Medulla oblongata (tissue), 1 donor: ENCODE data around the gene STRA6.

Experiments
- DNase-seq: peaks from one replicate; pipeline ENCODE4 v3.0.0-alpha.2; 2015; ENCODE audit errors: extremely low spot score

Gene STRA6

GRCh38 chr15:74206801-74207281, 4.3 kb upstream of the STRA6 start:
- peak; percentile 20 for DNase-seq

DNA sequence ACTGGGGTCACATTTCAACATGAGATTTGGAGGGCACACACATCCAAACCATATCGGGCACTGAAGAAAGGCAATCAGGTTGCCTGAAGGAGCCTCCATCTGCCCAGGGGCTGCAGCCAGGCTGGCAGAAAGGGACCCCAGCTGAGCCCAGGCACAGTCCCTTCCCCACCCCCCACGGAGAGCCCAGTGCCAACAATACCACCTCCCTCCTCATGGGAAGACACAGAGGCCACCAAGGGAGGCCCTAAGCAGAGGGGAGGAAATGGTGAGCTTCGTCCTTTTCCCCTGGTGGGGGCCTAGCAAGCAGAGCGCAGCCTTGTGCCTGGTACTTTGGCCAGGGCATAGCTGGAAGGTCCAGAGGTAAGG, 3.0 kb upstream of the STRA6 start:
- DNase-seq, result no peak

GRCh38 chr15:74203914-74204431, 1.4 kb upstream of the STRA6 start:
- DNase-seq, result peak; percentile 24

DNA sequence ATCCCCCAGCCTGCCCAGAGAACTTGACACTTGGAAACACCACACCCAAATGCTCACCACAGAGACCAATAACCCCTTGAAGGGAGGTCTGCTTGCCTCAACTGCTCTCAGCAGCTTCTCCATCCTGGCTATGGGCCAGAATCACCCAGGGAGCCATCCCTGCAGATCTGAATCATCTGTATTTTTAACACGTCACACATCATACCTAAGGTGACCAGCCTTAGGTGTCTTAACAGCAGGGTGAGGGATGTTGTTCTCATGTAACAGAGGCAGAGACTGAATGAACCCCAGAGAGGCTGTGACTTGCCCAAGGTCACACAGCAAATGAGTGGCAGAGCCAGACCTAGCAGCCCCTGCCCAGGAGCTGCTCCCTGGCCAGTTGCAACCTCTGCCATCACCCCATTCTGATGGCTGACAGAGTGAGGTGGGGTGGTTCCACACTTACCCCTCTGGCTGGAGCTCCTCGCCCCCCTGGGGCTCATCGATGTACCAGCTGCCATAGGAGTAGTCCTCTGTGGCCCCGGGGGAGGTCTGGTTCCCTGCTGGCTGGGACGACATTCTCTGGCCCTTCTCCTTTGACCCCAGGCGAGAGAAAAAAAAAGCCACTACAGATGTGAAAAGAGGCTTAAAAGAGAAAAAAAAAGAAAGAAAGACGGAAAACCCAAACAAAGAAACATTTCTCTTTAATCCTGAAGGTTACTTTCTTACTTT, 722 bp downstream of the STRA6 start:
- no peak for DNase-seq

DNA sequence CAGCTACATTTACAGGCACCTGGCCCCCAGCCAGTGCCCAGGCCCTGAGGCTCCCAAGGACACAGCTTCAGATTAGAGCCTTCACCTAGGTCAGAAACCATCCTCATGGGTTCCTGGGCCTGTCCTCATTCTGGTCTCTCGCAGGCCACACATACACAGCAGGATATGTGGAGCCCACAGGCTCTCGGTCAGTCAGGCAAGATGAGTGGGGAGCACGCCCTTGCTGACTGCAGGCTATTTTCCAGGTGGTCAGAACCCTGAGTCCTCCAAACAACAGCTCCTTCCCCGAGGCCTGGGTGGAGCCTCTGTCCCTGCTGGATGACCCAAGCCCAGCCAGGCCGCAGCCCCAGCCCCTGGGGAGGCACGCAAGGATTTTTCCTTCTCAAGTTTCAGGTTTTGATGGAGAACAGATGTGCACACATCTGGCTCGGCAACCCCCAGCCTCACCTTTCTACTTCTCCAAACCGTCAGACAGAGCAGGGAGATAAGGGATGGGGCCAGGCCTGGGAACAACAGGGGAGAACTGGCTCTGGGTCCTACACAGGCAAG, 1.6 kb downstream of the STRA6 start:
- no peak for DNase-seq

GRCh38 chr15:74200412-74200815, 2.2 kb downstream of the STRA6 start:
- DNase-seq, result no peak

DNA sequence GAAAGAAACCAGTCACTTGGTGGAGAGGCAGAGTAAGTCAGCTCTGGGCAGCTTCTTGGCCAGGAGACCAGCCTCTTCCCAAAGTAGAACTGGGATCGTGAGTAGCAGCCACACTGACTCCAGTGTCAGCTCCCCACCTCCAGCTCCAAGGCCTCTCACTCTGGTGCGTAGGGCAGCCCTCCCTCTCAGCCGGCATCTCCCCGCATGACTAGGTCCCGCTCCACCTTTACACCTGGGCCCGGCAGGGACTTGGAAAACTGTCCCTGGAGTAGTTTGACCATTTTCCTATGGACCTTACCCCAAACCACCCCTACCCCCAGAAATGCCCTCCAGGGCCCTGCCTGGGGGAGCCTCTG, 3.3 kb downstream of the STRA6 start:
- DNase-seq, result no peak

GRCh38 chr15:74197176-74197965, 5.2 kb downstream of the STRA6 start:
- DNase-seq, result no peak

GRCh38 chr15:74196175-74196574, 6.4 kb downstream of the STRA6 start:
- no peak for DNase-seq

DNA sequence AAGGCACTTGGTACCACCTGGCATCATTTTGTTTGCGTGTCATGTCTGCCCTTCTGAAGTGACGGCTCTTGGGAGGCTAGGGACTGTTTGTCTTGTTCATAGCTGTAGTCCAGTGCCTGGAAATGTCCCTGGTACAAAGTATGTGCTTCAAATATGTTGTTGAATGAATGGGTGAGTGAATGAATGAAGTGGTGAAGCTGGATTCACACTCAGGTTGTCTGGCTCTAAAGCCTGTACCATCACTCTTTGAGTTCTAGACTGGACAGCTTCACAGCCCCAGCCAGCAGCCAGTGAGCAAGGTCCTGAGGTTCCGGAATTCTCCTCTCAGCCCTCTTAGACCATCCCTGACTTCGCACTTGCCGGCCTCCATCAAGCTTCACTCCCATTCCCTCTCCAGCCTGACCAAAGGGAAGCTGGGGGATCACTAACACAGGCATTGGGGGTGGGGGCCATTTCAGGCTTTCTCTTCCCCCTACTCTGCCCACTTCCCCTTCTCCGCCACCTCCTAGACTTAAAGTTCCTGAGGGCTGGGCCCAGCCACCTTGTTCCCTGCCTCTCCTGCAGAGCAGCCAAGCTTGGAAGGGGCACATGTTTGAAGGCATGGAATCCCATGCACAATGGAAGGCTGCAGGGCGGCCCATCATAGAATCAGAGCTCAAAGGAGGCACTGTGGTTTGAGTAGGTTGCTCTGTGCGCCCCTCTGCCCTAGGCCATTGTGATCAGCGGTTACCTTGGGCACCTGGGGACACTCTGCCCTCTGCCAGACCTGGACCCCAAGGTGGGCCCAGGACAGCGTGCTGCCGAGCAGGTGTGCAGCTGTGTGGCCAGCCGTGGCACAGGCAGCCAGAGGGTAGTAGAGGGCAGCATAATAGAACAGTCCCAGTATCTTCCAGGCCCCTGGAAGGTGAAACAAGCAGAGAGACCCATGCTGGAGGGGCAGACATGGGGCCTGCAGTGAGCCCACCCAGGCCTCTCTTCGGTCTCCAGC, 7.7 kb downstream of the STRA6 start:
- no peak for DNase-seq

GRCh38 chr15:74193905-74194304, 8.7 kb downstream of the STRA6 start:
- no peak for DNase-seq

GRCh38 chr15:74193299-74193718, 9.3 kb downstream of the STRA6 start:
- no peak for DNase-seq

GRCh38 chr15:74192751-74193150, 9.8 kb downstream of the STRA6 start:
- no peak for DNase-seq

DNA sequence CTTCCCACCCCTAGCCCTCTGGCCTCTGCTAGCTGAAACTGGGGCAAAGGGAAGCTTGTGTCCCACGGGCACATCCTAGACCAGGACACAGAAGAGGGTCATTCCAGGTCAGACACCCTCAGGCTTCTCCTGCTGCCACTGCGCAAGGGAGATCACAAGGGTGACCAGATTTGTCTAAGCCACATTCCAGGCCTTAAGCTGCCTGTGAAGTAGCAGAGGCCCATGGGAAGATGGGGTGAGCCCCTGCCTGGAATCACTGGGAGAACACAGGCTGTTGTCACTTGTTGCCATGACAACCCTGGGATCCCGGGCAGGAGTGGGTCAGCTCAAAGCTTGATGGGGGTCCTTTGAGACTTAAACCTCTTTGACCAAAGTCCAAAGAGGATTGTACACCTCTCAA, 10.8 kb downstream of the STRA6 start:
- DNase-seq, result no peak

DNA sequence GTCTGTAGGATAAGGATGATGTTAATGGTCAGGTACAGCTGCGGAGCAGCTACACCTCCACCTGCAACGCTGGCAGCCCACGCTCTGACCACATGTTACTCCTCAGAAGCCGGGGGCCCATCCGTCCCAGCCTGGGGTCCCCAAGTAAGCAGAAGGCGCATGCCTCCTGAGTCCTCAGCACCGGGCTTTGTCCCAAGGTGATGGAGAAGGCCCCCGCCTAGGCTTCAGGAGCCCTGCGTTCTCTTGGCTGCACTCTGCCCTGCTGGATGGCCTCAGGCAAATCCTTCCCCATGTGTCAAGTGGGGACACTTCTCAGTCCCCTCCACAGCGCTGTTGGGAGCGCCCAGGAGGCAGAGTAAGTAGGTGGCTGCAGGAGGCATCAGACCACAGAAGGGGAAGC, 14.4 kb downstream of the STRA6 start:
- no peak for DNase-seq

DNA sequence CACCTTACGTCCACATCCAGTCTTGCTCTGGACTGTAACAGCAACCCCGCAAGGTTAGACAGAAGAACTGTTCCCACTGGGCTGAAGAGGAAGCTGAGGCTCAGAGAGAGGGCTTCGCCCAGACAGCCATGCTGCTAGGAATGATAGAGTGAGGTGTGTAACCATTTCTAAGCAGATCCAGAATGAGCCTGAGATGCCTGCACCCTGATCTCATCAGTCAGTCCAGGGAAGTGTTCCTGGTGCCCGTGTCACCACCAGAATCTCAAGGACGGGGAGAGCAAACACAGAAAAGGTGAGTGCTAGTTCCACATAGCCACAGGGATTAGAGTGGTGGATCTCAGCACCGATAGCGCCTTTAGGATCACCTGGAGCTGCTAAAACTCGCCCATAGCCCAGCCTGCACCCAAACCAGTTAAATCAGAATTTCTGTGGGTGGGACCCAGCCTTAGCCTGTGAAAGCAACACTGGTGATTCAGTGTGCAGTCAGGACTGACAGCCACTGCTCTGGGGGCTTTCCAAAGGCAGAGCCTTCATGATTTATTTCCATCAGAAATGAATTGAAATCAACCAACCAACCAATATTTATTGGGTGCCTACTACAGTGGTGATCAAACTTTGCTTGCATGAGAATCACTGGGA, 16.8 kb downstream of the STRA6 start:
- DNase-seq, result no peak

DNA sequence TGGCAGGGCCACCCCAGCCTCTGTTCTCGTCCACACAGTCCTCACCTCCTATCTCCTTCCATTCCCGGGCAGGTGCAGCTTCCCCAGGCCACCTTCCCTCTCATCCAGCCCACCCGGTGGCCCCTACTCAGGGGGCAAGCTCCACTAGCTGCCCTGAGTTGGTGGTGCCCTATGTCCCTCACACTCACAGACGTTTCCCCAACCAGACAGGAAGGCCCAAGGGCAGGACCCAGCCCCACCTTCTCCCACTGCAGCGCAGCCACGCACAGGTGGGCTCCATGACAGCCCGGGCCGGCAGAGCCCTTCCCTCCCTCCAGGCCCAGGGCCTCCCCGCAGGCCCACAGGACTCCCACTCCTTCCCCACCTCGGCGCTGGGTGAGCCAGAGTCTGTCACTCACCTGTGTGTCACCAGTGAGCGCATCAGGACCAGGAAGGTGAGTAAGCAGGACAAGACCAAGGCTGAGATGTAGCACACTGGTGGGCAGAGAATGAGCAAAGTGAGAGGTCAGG, 17.9 kb downstream of the STRA6 start:
- DNase-seq, result no peak

GRCh38 chr15:74182131-74182530, 20.5 kb downstream of the STRA6 start:
- no peak for DNase-seq

DNA sequence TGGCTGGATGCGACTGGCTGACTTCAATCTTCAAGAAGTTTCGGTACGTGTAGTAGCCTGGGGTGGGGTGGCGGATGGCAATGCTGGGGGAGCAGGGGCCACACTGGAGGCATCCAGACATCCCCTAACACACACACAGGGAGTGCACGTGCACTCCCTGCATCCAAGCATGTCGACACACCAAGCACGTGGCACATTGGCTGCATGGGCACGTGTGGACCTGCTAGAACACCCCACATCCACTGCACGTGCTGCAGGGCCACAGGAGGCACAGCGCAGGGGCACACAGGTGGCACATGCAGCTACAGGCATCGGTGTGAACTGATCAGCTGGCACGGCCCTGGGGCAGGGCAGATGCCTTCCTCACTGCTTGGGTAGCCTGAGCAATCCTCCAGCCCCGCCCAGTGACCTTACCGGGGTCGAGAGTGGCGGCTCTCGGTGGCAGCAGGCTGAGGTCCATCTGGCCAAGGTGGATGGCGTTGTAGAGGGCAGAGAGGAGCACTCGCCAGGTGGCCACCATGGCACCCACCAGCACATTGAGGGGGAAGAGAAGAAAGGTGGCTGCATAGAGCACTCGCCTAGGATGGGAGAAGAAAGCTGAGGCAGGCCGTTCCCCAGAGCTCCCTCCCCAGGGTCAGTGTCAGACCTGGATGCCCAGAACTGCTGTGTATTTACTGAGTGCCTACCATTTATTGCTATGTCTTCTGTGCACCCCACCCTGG, 21.5 kb downstream of the STRA6 start:
- no peak for DNase-seq
